A204.1 (cell line): ENCODE measurements around the gene LAMA2.
A peak's percentile ranks its signal among the peaks of the same experiment; 100 is the strongest.

Source experiments
- FAIRE-seq: peaks from 2 replicates; lab custom pipeline; 2012; peaks lifted over from hg19 to GRCh38; lab: Jason Lieb, UNC

LAMA2 gene

GRCh38 chr6:129217701-129218100 is 334.8 kb downstream of the LAMA2 start:
- no peak for FAIRE-seq

DNA sequence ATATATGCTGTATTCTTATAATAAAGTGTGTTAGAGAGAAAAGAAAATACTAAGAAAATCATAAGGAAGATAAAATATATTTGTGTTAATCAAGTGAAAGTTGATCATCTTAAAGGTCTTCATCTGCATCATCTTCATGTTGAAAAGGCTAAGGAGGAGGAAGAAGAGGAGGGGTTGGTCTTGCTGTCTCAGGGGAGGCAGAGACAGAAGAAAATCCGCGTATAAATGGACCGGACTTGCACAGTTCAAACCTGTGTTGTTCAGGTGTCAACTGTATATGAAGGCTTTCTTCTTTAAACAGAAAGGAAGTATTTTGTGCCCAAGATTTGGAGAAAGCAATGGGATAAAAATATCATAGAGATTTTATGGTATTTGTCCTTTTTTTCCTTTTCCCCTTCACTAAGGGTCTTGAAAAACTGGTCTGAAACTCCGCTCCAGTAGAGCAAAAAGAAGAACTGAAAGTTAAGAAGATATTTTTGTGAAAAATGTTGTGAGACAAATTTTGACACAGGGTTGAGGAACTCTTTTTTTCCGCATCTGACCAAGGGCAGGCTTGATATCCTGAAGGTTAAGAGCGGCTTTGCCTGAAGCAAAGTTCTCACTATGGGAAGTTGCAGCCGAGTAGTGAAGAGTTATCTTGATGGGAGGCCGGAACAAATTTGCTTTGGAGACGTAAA is 350.7 kb downstream of the LAMA2 start:
- FAIRE-seq = no peak

GRCh38 chr6:129235167-129236000 is 352.4 kb downstream of the LAMA2 start:
- no peak for FAIRE-seq

GRCh38 chr6:129236001-129236517 is 353.1 kb downstream of the LAMA2 start:
- FAIRE-seq = no peak

GRCh38 chr6:129238991-129239390 is 356.1 kb downstream of the LAMA2 start:
- FAIRE-seq = no peak

DNA sequence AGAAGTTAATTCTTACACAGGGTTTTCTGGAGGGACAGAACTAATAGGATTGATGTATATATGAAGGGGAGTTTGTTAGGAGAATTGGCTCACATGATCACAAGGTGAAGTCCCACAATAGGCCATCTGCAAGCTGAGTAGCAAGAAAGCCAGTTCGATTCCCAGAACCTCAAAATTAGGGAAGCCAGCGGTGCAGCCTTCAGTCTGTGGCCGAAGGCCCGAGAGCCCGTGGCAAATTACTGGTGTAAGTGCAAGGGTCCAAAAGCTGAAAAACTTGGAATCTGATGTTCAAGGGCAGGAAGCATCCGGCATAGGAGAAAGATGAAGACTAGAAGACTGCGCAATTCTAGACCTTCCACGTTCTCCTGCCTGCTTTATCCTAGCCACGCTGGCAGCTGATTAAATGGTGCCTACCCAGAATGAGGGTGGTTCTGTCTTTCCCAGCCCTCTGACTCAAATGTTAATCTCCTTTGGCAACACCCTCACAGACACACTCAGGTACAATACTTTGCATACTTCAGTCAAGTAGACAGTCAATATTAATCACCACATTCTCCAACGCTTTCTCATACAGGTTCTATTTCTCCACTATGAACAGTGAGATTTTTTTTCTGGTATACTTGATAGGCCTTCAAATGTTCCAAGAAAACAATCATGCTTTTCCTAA is 357.0 kb downstream of the LAMA2 start:
- FAIRE-seq = no peak

GRCh38 chr6:129240492-129240853 is 357.5 kb downstream of the LAMA2 start:
- no peak for FAIRE-seq

- FAIRE-seq = no peak
These were observed 359.6 kb downstream of the LAMA2 start for GRCh38 chr6:129242546-129242945.

GRCh38 chr6:129243377-129243776 is 360.4 kb downstream of the LAMA2 start:
- FAIRE-seq = no peak

DNA sequence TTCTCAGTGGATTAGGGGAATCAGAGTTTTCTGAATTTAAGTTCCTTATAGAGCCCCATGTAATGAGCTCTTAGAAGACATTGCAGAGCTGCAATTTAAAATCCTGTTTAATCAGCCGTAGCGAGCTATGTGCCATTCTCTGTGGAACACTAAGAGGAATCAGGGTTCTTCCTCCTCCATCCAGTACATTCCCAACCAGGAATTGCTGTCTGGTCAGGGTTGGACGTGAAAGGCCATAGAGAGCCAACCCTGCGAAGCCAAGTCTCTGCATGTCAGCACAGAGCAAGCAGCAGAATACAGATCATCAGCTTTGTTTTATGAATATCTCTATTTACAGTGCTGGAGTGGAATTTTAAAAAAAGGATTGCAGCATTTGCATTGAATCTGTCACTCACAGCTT is 366.0 kb downstream of the LAMA2 start:
- no peak for FAIRE-seq

GRCh38 chr6:129251669-129252376 is 368.9 kb downstream of the LAMA2 start:
- FAIRE-seq = peak; percentile 91

DNA sequence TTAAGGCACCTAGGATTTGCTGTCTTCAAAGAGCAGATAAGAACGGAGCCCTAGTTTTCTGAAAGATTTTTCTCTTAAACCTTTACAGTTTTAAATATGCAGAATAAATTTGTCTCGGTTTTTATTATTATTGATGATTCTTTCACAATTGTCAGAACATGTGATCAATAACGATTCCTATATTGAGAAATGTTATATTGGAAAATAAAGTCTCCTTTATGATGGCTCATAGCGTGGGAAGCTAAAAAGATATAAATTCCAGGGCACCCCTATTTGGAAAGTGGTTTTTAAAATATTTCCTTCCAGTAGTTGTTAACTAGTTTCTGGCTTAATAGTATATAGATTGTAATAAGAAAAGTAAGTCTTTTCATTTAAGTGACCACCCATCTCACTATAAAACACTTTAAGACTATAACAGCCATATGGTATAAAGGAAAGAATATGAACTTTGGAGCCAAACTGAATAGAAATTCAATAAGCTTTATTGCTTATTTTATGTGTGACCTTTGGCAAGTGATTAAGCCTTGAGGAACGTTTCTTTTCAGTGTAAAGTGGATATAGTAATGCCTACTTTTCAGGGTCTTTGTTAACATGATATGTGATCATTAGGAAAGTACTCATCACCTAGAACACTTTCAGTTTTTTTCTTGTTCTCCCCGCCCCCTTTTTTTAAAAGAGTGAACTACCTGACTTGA is 369.6 kb downstream of the LAMA2 start:
- FAIRE-seq = no peak

DNA sequence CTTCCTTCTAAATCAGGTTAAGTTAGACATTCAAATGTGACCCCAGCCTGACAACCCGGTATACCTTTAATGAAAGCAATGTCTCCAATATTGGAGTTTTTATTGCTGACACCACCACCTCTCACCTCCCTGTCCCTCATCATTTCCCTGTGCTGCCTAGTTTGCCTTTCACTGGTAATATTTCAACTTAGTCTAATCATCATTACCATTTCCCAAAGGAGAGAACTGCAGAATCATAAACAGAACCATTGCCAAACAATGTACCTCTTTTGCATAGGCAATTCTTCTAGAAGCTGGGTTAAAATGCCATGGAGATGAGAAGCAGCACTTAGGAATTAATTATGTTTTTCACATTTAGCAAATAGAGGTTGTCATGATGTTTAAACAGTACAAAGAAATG is 370.3 kb downstream of the LAMA2 start:
- no peak for FAIRE-seq

DNA sequence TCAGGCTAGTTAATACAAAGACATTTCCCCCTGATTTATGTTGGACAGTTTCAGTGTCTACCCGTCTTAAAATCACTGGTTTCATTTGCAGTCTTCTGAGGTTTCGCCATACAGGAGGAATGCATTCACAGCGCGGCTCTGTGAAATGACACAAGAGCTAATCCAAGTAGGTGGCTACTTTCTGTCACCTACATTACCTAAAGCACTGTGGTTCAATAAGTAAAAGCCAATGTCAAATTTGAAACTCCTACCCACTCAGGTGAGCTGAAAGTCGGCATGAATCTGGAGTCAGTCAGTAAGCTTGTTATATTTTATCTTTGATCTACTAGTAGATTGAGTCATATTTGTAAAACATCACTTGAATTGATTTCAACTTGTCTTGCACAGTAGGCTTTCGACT is 370.8 kb downstream of the LAMA2 start:
- FAIRE-seq = no peak

- no peak for FAIRE-seq
These were observed 374.3 kb downstream of the LAMA2 start for GRCh38 chr6:129257196-129257595.

DNA sequence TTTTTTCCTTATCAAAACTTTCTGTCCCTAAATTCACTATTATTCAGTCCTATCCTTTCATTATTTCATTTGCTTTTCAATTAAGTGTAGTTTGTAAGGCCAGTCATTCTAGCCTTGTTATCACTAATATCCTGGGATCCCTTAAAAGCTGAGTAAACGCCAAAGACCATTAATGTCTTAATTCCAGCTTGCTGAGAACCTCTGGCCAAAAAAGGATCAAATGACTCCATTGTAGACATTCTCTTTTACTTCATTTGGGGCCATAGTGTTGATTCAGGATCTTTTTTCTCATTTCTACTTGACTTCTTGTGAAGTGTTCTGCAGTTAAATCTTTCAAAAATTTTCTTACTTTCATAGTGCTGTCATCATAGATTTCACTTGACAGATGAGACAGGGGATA is 379.7 kb downstream of the LAMA2 start:
- FAIRE-seq = no peak

- no peak for FAIRE-seq
These were observed 380.2 kb downstream of the LAMA2 start for GRCh38 chr6:129263176-129263575.

- no peak for FAIRE-seq
These were observed 381.6 kb downstream of the LAMA2 start for GRCh38 chr6:129264480-129265045.

DNA sequence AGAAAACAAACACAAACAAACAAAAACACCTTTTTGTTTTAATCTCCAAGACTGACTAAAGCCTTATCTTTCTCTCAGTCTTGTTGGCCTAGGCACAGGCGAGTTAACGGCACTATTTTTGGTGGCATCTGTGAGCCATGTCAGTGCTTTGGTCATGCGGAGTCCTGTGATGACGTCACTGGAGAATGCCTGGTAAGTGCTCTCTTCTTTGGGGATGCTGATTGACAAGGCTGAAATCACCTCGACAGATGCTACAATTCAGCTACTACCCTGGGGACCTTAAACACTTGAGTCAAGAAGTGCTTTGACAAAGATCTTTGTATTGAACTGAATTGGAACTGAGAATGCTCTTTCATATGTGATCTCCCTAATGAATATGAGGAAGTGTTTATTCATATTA is 384.1 kb downstream of the LAMA2 start:
- no peak for FAIRE-seq

- FAIRE-seq = no peak
These were observed 386.1 kb downstream of the LAMA2 start for GRCh38 chr6:129269076-129269475.

- FAIRE-seq = no peak
These were observed 387.0 kb downstream of the LAMA2 start for GRCh38 chr6:129269891-129270290.

- no peak for FAIRE-seq
These were observed 387.5 kb downstream of the LAMA2 start for GRCh38 chr6:129270450-129270849.
